ACHN (cell line): ENCODE results near the gene QPCTL.
"Not testable (repeated sequence)": the region's sequence is repeated elsewhere in the genome, so short reads cannot be mapped to it uniquely, and the experiment has no call there.

Source experiments
- DNase-seq: peaks from one replicate; pipeline ENCODE4 v3.0.0-alpha.2; 2015
- in situ Hi-C: cut with HindIII; loops from 2 replicates; pipeline ENCODE4 v1.10.0; 2017; ENCODE audit warnings: low sequenced_read_pairs, low pct_ligation_motif_present, low pct_unique_long_range_greater_than_20kb

Gene QPCTL

DNA sequence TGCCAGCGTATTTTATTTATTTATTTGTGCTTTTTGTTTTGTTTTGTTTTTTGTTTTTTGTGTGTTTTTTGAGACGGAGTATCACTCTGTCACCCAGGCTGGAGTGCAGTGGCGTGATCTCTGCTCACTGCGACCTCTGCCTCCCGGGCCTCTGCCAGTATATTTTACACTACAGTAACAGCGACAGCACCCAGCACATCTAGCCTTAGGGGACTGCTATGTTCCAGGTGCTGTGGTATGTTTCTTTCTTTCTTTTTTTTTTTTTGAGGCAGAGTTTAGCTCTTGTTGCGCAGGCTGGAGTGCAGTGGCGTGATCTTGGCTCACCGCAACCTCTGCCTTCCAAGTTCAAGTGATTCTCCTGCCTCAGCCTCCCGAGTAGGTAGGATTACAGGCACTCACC is 59.0 kb downstream of the QPCTL start:
- DNase-seq, in situ Hi-C loops: not testable (repeated sequence)

DNA sequence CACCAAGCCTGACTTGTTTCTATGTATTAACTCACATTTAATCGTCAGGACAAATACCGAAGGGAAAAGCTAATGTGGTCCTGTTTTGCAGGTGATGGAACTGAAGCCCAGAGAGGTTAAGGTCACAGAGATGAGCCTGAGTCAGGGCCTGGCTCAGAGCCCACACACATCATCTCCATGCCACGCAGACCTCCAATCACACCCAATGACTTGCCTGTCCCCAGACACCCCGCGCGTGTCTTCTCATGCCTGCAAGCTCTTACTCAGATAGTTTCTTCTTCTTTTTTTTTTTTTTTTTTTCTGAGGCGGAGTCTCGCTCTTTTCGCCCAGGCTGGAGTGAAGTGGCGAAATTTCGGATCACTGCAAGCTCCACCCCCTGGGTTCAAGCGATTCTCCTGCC is 60.2 kb downstream of the QPCTL start:
- no peak for DNase-seq
- in situ Hi-C loops = no loop called here

DNA sequence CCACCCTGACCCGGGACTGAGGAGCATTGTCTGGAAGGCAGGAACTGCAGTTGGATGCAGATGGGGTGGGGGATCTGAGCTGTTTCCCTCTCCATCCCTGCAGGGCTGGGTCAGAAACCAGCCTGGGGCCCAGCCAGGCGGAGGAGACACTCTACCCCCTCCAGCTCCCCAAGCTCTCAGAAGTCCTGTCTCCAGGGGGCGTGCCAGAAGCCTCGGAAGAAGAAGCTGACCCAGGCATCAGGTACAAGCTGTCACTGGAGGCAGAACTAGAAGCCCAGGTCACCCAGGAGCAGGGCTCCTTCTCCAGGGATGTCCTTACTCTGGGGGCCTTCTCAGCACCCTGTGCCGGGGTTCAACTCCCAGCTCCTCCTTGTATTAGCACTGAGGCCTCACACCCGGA is 61.1 kb downstream of the QPCTL start:
- in situ Hi-C loops = no loop called here
- no peak for DNase-seq
